Stimulated activated CD8-positive, alpha-beta memory T cell treated with anti-CD3 and anti-CD28 coated beads, Interleukin-12 subunit alpha, Interleukin-12 subunit beta, amount 100 ng/mL, for 24 hours (primary cell): ENCODE measurements around the gene SOWAHB.
"Not testable (repeated sequence)": the region's sequence is repeated elsewhere in the genome, so short reads cannot be mapped to it uniquely, and the experiment has no call there.

Experiments used
- DNase-seq: peaks from one replicate; pipeline ENCODE4 v3.0.0-alpha.2; 2020; ENCODE audit errors: extremely low read depth

Gene SOWAHB

DNA sequence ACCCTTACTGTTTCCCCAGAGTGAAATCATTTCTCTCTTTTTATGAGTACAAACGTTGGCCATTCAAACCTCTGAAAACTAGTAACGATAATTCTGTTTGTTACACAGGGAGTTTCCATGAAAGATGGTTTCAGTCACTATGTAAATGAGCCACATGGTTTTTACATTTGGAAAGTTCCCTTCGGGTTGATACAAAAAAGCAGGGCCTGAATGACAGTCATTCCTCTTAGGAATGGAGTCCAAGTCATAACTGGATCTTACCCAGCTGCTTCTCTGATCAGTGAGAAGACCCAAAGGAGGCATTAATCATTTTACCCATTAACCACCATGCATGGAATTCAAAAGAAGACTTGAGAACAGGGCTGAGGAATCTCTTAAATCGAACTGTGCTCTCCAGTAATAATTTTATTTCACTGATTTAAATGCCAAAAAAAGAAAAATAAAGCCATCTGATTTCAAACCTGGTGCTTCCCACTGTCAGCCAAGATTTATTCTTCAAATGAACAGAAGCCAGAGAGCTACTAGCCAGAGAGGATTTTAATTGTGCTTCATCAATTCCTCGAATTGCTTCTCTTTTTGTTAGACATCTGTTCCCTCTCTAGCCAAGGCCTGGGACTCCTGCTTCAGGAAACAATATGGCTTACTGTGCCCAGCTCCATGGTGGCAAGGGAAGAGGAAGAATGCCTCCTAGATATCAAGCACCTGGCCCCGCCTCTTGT, 3.2 kb downstream of the SOWAHB start:
- no peak for DNase-seq

DNA sequence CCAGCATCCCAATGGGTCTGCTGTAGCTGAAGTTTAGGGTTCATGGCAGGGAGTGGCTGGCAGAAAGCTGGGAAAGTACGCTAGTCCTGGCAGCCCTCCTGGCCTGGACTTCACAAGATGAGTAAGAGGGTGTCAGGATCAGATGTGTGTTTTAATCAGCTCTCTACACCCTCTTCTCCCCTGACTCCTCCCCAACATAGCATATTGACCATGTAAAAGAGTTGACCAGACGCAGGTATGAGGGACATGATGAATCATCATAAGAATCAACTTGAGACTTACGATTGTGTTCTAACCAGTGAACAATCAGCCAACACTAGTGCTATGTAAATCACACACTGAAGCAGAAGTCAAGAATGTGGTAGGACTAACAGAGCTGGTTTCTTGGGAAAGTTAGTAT, 5.3 kb downstream of the SOWAHB start:
- no peak for DNase-seq

DNA sequence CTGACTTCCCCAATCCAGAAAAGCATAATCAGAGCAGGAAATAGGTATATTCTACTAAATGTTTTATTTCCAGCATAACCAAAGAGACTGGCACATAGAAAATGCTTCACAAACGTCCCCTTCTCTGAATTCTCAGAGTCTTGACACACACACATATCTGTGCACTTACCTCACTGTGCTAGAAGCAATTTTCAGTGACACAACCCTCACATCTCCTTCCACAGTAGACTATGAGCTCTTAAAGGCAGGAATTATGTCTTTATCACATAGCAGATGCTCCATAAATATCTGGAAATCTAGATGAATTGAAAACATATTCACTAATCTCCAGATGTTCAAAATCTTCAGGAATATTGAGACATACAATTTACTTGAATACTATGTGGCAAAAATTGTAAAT, 5.9 kb downstream of the SOWAHB start:
- DNase-seq: no peak

DNA sequence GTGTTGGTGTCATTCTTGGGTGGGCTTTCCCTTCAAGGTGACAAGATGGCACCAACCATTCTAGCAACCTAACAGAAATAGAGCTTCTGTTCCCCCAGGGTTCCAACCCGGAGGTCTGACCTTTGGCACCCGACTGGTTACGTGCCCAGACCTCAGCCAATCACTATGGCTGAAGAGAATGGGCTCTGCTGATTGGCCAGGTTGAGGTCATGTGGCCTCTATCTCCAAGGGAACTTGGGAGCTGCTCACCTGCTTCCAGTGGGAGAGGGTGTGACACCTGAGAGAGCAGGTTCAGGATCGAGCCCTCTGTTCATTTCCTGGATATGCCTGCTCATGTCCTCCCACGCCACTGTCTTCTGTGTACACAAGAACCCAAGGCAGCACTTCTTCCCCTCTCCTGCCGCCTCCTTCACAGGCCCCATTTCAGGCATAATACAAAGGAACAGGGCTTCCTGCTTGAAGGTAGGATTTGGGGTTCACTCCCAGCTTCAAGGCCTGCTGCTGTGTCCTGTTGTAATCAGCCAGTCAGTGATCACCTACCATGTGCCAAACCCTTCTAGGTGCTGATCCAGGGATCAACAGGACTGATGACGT, 11.0 kb downstream of the SOWAHB start:
- DNase-seq: no peak

DNA sequence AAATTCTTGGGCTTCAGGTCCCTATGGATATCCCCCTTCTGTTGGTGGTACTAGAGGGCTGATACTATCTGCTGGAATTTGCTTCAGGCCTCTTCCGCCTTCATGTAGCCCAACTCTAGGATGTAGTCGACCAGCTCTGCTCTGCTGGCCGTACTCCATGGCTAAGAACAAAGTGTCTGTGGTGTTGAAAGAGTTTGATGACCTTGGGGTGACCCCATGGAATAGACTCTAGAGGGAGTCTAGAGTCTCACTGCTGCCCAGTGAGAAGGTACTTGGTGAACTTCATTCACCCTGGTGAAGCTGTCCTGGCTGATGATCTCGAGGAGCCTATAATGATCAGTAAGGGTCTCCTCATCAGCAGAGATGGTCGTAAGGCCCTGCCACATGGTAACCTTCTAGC, 11.7 kb downstream of the SOWAHB start:
- DNase-seq: no peak

DNA sequence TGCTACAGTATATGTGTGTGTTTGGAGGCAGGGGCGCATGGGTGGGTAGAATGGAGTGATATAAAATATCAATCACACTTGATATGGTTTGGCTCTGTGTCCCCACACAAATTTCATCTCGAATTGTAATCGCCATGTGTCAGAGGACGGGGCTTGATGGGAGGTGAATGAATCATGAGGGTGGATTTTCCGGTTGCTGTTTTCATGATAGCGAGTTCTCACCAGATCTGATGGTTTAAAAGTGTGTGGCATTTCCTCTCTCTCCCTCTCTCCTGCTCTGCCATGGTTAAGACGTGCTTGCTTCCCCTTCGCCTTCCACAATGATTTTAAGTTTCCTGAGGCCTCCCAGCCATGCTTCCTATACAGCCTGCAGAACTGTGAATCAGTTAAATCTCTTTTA, 14.8 kb downstream of the SOWAHB start:
- no peak for DNase-seq

DNA sequence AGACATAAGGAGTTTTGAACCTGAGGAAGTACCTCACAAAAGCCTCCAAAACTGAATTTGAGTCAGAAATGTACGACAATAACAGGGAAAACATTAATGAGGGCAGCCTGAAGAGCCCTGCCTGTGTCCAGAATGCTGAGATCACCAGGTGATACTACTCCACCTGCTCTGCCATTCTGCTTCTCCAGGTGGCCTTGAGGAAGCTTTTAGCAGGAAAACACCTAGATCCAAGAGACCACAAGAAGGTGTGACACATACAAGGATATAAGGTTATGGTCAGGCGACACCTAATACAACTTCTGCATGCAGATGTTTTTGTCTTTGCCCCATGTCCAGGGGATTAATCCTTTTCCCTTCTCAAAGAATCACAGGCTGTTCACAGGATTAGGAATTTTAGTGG, 15.3 kb downstream of the SOWAHB start:
- DNase-seq: no peak

DNA sequence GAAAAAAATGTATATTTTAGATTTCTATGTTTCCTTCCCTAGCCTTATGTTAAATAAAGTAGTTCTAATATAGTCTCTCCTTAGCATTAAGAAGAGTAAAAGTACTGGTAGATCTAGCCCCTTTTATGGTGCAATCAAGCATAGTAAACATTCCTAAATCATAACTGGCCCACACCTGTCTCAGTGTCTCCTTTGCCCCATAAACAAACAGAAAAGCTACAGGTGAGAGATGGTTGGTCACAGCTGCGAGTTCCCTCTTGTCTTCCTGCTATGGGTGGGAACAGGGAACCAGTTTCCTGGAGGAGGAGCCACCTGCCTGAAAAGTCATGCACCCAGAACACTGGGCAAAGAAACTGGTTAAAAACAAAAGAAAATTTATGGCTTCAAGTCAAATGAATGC, 16.6 kb downstream of the SOWAHB start:
- no peak for DNase-seq

DNA sequence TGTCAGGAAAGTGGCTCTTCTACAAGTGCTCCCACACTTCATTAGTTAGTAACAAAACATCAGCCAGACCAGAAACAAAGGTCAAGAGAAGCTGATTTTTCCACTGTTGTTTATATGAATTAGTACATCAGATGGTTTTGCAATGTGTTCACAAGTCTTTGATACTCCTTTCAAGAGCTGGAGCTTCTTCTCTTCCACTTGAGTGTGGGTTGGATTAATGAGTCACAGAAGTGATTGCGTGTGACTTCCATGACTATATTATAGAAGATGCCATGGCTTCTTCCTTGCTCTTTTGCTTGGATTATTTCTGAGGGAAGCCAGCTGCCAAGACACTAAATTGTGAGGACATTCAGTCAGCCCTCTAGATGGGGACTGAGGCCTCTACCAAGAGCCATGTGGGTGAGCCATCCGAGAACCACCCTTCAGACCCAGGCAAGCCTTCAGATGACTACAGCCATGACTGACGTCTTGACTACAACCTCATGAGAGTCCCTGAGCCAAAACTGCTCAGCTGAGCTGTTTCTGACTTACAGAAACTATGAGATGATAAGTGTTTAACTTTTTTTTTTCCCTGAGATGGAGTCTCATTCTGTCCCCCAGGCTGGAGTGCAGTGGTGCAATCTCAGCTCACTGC, 18.1 kb downstream of the SOWAHB start:
- no peak for DNase-seq

DNA sequence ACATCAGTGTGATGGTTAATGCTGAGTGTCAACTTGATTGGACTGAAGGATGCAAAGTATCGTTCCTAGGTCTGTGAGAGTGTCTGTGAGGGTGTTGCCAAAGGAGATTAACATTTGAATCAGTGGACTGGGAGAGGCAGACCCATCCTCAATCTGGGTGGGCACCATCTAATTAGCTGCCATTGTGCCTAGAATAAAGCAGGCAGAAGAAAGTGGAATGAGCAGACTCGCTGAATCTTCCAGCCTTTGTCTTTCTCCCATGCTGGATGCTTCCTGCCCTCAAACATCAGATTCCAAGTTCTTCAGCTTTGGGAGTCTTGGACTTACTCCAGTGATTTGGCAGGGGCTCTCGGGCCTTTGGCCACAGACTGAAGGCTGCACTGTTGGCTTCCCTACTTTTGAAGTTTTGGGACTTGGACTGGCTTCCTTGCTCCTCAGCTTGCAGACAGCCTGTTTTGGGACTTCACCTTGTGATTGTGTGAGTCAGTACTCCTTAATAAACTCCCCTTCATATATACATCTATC, 19.2 kb downstream of the SOWAHB start:
- DNase-seq: not testable (repeated sequence)

DNA sequence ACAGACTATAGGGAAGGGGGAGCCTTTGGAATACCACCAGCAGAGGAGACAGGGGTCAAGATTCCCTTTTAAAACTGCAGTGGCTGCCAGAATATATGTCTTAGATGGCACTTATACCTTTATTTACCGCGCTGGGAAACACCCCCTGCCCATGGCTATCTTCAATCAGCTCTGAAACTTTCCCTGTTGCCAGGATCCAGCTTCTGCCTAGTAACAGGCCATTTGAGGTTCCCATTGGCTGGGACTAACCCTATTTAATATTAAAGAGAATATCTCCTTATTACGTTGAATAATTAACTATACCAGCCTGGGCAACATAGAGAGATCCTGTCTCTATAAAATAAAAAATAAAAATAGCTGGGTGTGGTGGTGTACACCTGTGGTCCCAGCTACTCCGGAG, 23.8 kb downstream of the SOWAHB start:
- no peak for DNase-seq

DNA sequence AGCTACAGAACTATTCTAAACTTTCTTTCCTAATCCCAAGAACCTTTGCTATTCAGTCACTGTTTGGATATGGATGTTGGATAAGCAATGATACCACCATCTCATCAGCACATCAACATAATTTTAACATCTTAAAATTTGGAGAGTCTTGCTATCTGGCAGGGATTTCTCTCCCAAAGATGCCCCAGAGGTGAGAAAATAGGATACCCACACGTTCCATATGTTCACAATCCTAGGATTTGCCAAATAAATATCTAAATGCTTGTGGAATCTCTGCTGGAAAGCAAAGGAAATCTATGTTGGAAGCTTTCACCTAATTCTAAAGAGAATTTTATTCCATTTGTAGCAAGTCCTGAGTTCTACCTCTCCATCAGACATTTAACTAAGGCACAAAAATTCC, 24.4 kb downstream of the SOWAHB start:
- DNase-seq: no peak

DNA sequence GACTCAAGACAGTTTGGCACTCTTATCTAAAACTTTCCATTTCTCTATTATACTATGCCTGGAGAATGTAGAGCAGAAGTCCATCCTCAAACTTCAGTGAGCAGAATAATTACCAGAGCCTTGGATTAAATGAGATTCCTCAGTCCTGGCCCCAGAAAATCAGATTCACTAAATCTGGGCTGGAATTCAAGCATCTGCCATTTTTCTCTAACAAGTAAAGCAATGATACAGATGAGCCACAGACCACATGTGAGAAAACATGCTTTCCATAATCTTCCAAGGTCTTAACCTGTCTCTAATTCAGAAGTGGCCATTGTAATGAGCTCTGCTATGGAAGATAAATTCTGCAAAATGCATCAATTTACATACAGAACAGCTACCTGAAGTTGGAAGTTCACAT, 25.4 kb downstream of the SOWAHB start:
- DNase-seq: no peak

DNA sequence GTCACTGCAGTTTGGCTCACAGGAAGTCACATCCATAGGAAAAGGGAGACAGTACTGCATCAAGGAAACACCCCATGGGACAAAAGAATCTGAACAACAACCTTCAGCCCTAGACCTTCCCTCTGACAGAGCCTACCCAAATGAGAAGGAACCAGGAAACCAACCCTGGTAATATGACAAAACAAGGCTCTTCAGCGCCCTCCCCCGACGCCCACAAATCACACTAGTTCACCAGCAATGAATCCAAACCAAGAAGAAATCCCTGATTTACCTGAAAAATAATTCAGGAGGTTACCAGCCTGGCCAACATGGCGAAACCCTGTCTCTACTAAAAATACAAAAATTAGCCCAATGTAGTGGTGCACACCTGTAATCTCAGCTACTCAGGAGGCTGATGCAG, 29.2 kb downstream of the SOWAHB start:
- DNase-seq: not testable (repeated sequence)

DNA sequence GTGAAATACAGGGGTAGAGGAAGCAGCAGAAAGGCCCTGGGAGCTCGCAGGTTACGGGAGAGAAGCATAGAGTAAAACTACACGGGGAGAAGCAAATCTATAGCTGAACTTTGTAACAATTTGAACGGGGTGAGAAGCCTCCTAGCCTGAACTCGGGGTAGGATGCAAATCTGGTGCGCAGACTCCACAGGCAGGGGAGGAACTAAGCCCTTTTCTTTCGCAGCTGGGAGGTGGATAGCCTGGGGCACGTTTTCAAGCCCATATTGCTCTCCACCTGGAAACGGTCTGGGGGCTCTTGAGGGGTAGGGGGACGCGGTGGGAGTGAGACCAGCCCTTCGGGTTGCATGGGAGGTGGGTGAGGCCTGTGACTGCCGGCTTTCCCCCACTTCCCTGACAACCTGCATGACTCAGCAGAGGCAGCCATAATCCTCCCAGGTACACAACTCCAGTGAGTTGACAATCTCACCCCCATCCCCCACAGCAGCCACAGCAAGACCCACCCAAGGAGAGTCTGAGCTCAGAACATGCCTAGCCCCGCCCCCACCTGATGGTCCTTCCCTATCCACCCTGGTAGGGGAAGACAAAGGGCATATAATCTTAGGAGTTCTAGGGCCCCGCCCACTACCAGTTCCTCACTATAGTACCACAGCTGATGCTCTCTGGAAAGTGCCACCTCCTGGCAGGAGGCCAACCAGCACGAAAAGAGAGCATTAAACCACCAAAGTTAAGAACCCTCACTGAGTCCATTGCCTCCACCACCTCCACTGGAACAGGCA, 29.9 kb downstream of the SOWAHB start:
- DNase-seq: no peak

DNA sequence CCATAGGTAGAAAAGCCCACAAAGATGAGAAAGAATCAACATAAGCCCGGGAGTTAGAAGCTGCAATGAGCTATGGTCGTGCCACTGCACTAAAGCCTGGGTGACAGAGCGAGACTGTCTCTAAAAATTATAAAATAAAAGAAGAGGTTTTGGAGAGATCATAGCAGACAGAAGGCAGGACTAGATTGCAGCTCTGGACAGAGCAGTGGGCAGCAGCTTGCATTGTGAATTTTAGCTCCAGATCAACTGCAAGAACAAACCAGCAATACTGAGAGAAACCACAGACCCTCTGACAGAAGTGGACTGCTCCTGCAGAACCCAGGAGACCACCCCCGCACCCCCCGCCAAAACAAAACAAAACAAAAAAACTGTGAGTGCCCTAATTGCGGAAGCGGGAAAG, 30.6 kb downstream of the SOWAHB start:
- DNase-seq: no peak

DNA sequence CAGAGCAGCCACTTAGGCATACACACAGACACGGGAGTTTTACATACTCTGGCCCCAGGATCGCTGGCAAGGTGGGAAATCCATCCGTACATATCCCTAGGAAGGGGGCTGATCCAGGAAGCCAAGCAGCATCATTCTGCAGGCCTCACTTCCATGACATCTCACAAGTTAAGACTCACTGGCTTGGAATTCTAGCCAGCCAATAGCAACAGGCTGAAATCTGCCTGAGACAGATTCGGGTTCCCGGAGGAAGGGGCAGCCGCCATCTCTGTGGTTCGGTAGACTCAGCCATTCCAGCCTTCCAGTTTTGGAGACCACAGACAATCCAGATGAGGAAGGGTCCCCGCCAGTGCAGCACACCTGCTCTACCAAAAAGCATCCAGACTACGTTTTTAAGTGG, 31.3 kb downstream of the SOWAHB start:
- DNase-seq: no peak

DNA sequence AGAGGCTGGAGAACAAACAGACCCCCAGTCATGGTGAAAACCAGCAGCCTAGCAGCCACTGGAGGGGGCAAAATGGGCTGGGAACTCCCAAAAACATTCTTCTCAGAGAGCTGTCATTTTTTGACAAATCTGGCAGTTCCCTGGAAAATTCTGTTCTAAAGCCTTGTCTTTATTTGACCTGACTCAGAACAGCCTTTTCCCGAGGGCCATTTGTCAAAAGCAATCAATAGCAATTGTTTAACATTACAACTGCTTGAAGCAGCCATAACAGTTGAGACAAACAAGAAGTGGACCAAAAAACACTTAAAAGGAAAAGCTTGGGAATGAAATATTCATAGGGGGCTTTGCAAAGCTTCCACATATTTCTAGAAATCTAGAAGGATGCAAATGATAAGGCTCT, 39.6 kb downstream of the SOWAHB start:
- no peak for DNase-seq

DNA sequence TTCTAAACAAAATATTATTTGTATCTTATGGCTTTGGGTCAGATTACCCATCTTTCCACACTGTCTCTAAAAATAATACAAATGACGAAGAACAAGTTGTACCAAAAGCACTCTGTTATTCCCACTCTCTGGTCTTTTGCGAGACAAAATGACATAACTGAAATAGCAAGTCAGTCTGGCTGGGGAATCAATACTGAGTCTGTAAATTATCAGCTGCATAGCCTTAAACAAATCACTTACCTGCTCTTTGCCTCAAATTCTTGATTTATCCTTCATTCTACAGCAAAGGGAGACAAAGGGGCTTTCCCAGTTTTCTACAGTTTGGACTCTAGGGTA, 40.9 kb downstream of the SOWAHB start:
- no peak for DNase-seq

DNA sequence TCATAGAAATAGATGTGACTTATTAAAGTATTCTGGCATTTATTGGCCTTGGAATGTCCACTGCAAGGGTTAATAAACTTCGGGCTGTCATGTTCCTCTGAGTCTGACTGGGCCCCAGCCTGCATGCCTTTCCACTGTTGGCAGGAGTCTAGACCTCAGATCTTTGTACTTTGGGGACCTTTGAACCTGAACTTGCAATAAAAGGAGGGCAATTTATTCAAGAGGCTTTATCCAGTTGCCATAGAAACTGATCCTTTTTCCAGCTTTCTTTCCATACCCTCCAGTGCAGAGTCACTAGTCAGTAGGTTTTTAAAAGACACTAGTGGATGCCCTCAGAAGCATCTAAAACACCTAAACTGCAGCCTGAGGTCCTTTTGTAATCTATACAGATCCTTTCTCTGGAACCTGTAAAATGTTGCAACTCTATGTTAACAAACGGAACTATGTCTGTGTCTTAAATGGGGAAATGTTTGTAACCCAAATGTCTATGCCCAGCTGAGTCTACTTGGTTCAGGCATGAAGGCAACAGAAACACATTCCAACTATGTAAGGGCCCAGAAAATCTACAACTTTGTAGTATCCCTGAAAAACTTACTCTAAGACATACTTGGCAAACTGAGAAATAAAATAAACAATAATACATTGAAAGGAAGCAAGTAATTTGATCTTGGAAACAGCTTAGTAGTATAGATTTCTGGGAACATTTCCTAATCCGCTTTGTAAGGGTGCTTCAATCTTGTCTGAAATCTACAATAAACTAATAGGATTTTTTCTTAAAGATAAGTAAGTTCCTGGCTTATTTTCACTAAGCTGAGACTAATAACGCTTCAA, 41.5 kb downstream of the SOWAHB start:
- no peak for DNase-seq

DNA sequence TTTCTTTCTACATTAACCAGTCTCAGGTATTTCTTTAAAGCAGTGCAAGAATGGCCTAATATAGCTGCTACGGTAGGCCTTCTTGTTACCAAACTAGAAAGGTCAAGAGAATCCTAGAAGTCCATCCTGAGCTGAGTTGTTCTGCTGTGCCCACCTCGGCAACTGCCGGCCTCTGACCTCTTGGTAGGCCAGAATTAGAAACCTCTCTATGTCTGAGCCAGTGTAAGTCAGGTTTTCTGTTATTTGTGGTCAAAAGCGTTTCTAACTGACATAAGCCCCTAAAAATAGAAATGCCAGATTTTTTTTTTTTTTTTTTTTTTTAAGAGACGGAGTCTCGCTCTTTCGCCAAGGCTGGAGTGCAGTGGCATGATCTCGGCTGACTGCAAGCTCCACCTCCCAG, 43.1 kb downstream of the SOWAHB start:
- no peak for DNase-seq

DNA sequence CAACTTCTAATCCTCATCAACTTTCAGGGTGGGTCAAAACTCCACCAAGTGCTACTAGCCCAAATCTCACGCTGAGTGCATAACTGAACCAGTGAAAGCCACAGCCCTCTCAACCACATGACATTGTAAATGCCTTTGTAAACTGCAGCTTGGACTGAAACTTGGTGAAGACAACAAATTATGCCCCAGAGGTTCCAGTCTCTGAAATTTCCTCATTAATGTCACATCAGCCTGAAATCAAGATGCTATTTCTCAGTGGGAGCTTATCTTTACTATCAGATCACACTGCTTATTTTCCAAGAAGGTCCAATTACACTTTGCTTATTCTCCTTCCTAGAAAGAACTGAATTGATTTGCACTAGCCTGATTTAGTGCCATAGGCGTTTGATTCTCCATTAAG, 46.6 kb downstream of the SOWAHB start:
- DNase-seq: no peak
